Measurements from ENCODE around the gene ABCB11. TPM values are rescaled to one million over a fixed set of nuclear protein-coding genes. Genes with fewer than 3 reads are reported as not detected.

Gene ABCB11
- total and polyA plus RNA-seq, 9 of the 15 experiments (the other 6 are each of a cell fraction or from before 2014, with no cell fraction given), result 0.04 to 0.51 (median 0.10) TPM; not detected in 1

- TF ChIP-seq MNT (conservative IDR thresholded peaks at IDR 0.05) (peak in 1 of 2 experiments; percentile 21; a peak in 1 of 4 replicates), KHSRP (IDR thresholded peaks at IDR 0.05) (no peak), LCOR (CRISPR knock-in tag; IDR thresholded peaks at IDR 0.05) (peak; percentile 52; the same call in 1 of the 2 replicates), RAD21 (CRISPR knock-in tag; conservative IDR thresholded peaks at IDR 0.05 in 1 of 2, IDR thresholded peaks at IDR 0.05 in 1 of 2) (peak; percentile 99), ARID2 (IDR thresholded peaks at IDR 0.05) (peak; percentile 85)
Measured at GRCh38 chr2:168961450-168962229, 69.5 kb downstream of the ABCB11 start (continued).

GRCh38 chr2:168956392-168956791 lies 74.7 kb downstream of the ABCB11 start:
- ChIA-PET POLR2A (interaction anchor here (0.6 kb wide), 1 partner anchor 98 kb away, joined by 3 read pairs; no protein-coding TSS in a partner anchor), CTCF (ENCODE audit: low intra/inter-chr PET ratio) (no interaction called here)
- 30% methylated on average over 2 of the region's 2 CpGs for WGBS (ENCODE audit: insufficient coverage, low coverage, missing lambda C conversion rate)
- H3K9me3 ChIP-seq (replicated peaks; ENCODE audit: control insufficient read depth, insufficient read depth, low read depth, low read length), result peaks cover 13% of the 10 kb centered on the region
- H3K9me1 ChIP-seq (ENCODE audit: control insufficient read depth, insufficient read depth, low read length), result no peaks in the 10 kb centered on the region
- no peaks in the 10 kb centered on the region for H3K27me3 ChIP-seq (ENCODE audit: control insufficient read depth in 2 of 2, insufficient read depth in 2 of 2, low read length in 2 of 2)
- H3K79me2 ChIP-seq (ENCODE audit: control insufficient read depth, insufficient read depth, low read length), result no peaks in the 10 kb centered on the region
- no peak overlapping the region for H3K27ac ChIP-seq (ENCODE audit: extremely low read depth, low read depth, low read length)
- no peak overlapping the region for H2AFZ ChIP-seq (ENCODE audit: low read depth, low read length)
- ATAC-seq (no peak), FAIRE-seq (no peak), DNase-seq (ENCODE audit: extremely low read depth in 1 of 4, low spot score in 3 of 4) (no peak)
- H3K4me3 ChIP-seq, result no peak overlapping the region
- no peak overlapping the region for H3K4me2 ChIP-seq (ENCODE audit: insufficient read depth, low read length)
- no TSS peak for BruUV-seq (replicated peaks)
- in situ Hi-C loops (cut with MboI), result loop anchor here (5.0 to 25.0 kb wide), 3 partner anchors 141 to 456 kb away; no protein-coding TSS in a partner anchor
- no peaks in the 10 kb centered on the region for H3K4me1 ChIP-seq (replicated peaks in 1 of 2; ENCODE audit: control insufficient read depth in 2 of 2, insufficient read depth in 2 of 2, low read length in 2 of 2)
- intact Hi-C loops (cut with micrococcal nuclease), result no loop called here
- H4K20me1 ChIP-seq (replicated peaks; ENCODE audit: control insufficient read depth, insufficient read depth, low read length), result no peaks in the 10 kb centered on the region
- H3K36me3 ChIP-seq (ENCODE audit: control insufficient read depth, insufficient read depth, low read length), result no peaks in the 10 kb centered on the region
- H3K9ac ChIP-seq (ENCODE audit: insufficient read depth in 1 of 2, low read depth in 2 of 2, low read length in 2 of 2), result no peak overlapping the region
- no peak for TF ChIP-seq NCOA6 (IDR thresholded peaks at IDR 0.05)
- TF ChIP-seq ZNF316 (IDR thresholded peaks at IDR 0.05), result no peak
- TF ChIP-seq CREB3 (tag; conservative IDR thresholded peaks at IDR 0.05; ENCODE audit: low read depth), result no peak
- no peak for TF ChIP-seq GABPB1 (CRISPR knock-in tag; IDR thresholded peaks at IDR 0.05)
- no peak for TF ChIP-seq PHF20 (IDR thresholded peaks at IDR 0.05; ENCODE audit: partially characterized antibody)
- no peak for TF ChIP-seq ZNF586 (CRISPR knock-in tag; conservative IDR thresholded peaks at IDR 0.05)
- no peak for TF ChIP-seq MTA2 (IDR thresholded peaks at IDR 0.05; ENCODE audit: low read depth)
- TF ChIP-seq NEUROD1 (IDR thresholded peaks at IDR 0.05; ENCODE audit: borderline replicate concordance, low read depth, low read length, partially characterized antibody), result no peak
- TF ChIP-seq SFPQ (IDR thresholded peaks at IDR 0.05; ENCODE audit: low read depth, low read length), result no peak
- no peak for TF ChIP-seq ZNF436 (CRISPR knock-in tag; IDR thresholded peaks at IDR 0.05)
- no peak for TF ChIP-seq ZNF778 (CRISPR knock-in tag; IDR thresholded peaks at IDR 0.05)
- no peak for TF ChIP-seq XRCC5 (IDR thresholded peaks at IDR 0.05; ENCODE audit: low read depth, low read length)
- TF ChIP-seq RB1 (IDR thresholded peaks at IDR 0.05; ENCODE audit: low read depth), result no peak
